ENCODE data around the gene NCOA3. TPM values are rescaled to one million over a fixed set of nuclear protein-coding genes. Genes with fewer than 3 reads are reported as not detected.
A peak's percentile ranks its signal among the peaks of the same experiment; 100 is the strongest.

Gene NCOA3
- total and polyA plus RNA-seq, 10 of the 15 experiments (the other 5 are each of a cell fraction or from before 2014, with no cell fraction given), result 16.9 to 96.2 (median 73.6) TPM

GRCh38 chr20:47576516-47577033, 74.9 kb downstream of the NCOA3 start (continued):
- no peak for TF ChIP-seq PRDM15 (CRISPR knock-in tag; IDR thresholded peaks at IDR 0.05)
- TF ChIP-seq POU2F2 (IDR thresholded peaks at IDR 0.05; ENCODE audit: borderline replicate concordance, low read depth, low read length), result no peak
- TF ChIP-seq CREB1 (IDR thresholded peaks at IDR 0.05; ENCODE audit: low read depth), result 0 out of 2 replicates have a peak, but pooled peaks have one; percentile 16
- TF ChIP-seq RB1 (IDR thresholded peaks at IDR 0.05; ENCODE audit: borderline replicate concordance), result no peak
- no peak for TF ChIP-seq BCLAF1 (IDR thresholded peaks at IDR 0.05)
- TF ChIP-seq BHLHE40 (IDR thresholded peaks at IDR 0.05; ENCODE audit: borderline replicate concordance in 1 of 2, low read depth in 2 of 2, low read length in 1 of 2), result no peak
- peak; percentile 83 for TF ChIP-seq NR2F1 (conservative IDR thresholded peaks at IDR 0.05)
- 0 out of 2 replicates have a peak, but pooled peaks have one; percentile 16 for TF ChIP-seq ZNF217 (IDR thresholded peaks at IDR 0.05)
- peak; percentile 72 for TF ChIP-seq SPI1 (IDR thresholded peaks at IDR 0.05; ENCODE audit: borderline replicate concordance, insufficient read depth, low read depth, low read length)
- peak; percentile 52 for TF ChIP-seq RUNX3 (IDR thresholded peaks at IDR 0.05; ENCODE audit: low read length)

All from GM12878 (cell line).